Activated T-cell treated with anti-CD3 and anti-CD28 coated beads, Interleukin-2, amount 50 U/mL, for 1 hour (primary cell): Measurements from ENCODE around the gene BFSP1.

Experiments used
- DNase-seq: peaks from one replicate; pipeline ENCODE4 v3.0.0-alpha.2; 2020

Gene BFSP1

GRCh38 chr20:17530716-17531664, at the start of gene BFSP1:
Gene BFSP1 (minus strand): TSS chr20:17531379. CDS start chr20:17531329, 50 bp downstream.
- peak; percentile 45 for DNase-seq

- no peak for DNase-seq
These were observed 49.7 kb upstream of the BFSP1 start for GRCh38 chr20:17580895-17581294.

GRCh38 chr20:17579369-17580039, 48.3 kb upstream of the BFSP1 start:
- DNase-seq: no peak

GRCh38 chr20:17576215-17576614, 45.0 kb upstream of the BFSP1 start:
- DNase-seq: no peak

- DNase-seq: no peak
These were observed 42.3 kb upstream of the BFSP1 start for GRCh38 chr20:17573463-17573862.

- no peak for DNase-seq
These were observed 41.0 kb upstream of the BFSP1 start for GRCh38 chr20:17572034-17572638.

- DNase-seq: no peak
These were observed 40.0 kb upstream of the BFSP1 start for GRCh38 chr20:17571153-17571527.

GRCh38 chr20:17570347-17571152, 39.4 kb upstream of the BFSP1 start:
- DNase-seq: no peak

- DNase-seq: peak; percentile 90
These were observed 38.6 kb upstream of the BFSP1 start, which contains the start of gene DSTN for GRCh38 chr20:17569616-17570346. Gene DSTN (plus strand): TSS chr20:17570075. CDS start chr20:17570209, 134 bp downstream.

- peak; percentile 29 for DNase-seq
These were observed 37.9 kb upstream of the BFSP1 start for GRCh38 chr20:17568972-17569521.

- no peak for DNase-seq
These were observed 37.0 kb upstream of the BFSP1 start for GRCh38 chr20:17568045-17568788.

- DNase-seq: no peak
These were observed 35.2 kb upstream of the BFSP1 start for GRCh38 chr20:17566345-17566744.

- DNase-seq: no peak
These were observed 34.1 kb upstream of the BFSP1 start for GRCh38 chr20:17565169-17565845.

GRCh38 chr20:17562804-17563305, 31.7 kb upstream of the BFSP1 start:
- DNase-seq: no peak

GRCh38 chr20:17560344-17561074, 29.3 kb upstream of the BFSP1 start:
- no peak for DNase-seq

- no peak for DNase-seq
These were observed 28.2 kb upstream of the BFSP1 start for GRCh38 chr20:17559338-17559737.

GRCh38 chr20:17558941-17559304, 27.7 kb upstream of the BFSP1 start:
- DNase-seq: no peak

GRCh38 chr20:17558154-17558940, 27.2 kb upstream of the BFSP1 start:
- no peak for DNase-seq

GRCh38 chr20:17557675-17558006, 26.5 kb upstream of the BFSP1 start:
- no peak for DNase-seq
